GM19468 (cell line): ENCODE results near the gene ANKMY1.

Experiments used
- ATAC-seq: cut with Tn5 transposase; IDR thresholded peaks from one replicate; pipeline ENCODE4 v1.9.1; 2021; ENCODE audit warnings: mild to moderate bottlenecking, moderate library complexity, moderate number of reproducible peaks; ENCODE audit not compliant: unreplicated experiment; ENCODE audit errors: extremely low read depth

The ANKMY1 gene

GRCh38 chr2:240441326-240441992, 116.3 kb downstream of the ANKMY1 start:
- ATAC-seq = no peak

- ATAC-seq = no peak
Observed at GRCh38 chr2:240440704-240441320, 117.0 kb downstream of the ANKMY1 start.

- no peak for ATAC-seq
Observed at GRCh38 chr2:240440251-240440650, 117.5 kb downstream of the ANKMY1 start.

GRCh38 chr2:240439698-240440151, 118.1 kb downstream of the ANKMY1 start:
- no peak for ATAC-seq

- no peak for ATAC-seq
Observed at GRCh38 chr2:240438810-240439697, 118.7 kb downstream of the ANKMY1 start.

GRCh38 chr2:240437861-240438809, 119.7 kb downstream of the ANKMY1 start:
- no peak for ATAC-seq

GRCh38 chr2:240437551-240437860, 120.3 kb downstream of the ANKMY1 start:
- no peak for ATAC-seq

GRCh38 chr2:240436683-240437550, 120.9 kb downstream of the ANKMY1 start:
- no peak for ATAC-seq

GRCh38 chr2:240435948-240436682, 121.7 kb downstream of the ANKMY1 start:
- ATAC-seq = no peak

GRCh38 chr2:240435457-240435947, 122.3 kb downstream of the ANKMY1 start, which contains the start of gene GPC1:
Gene GPC1, plus strand, starts transcription at chr2:240435663. Its CDS starts 256 bp downstream, at chr2:240435919.
- no peak for ATAC-seq

GRCh38 chr2:240434728-240435456, 122.9 kb downstream of the ANKMY1 start:
- no peak for ATAC-seq

- no peak for ATAC-seq
Observed at GRCh38 chr2:240433973-240434727, 123.6 kb downstream of the ANKMY1 start.

GRCh38 chr2:240432820-240433801, 124.7 kb downstream of the ANKMY1 start:
- no peak for ATAC-seq

- no peak for ATAC-seq
Observed at GRCh38 chr2:240432430-240432819, 125.4 kb downstream of the ANKMY1 start.

GRCh38 chr2:240431661-240432424, 125.9 kb downstream of the ANKMY1 start:
- ATAC-seq = no peak
